Endothelial cell of umbilical vein (primary cell): Measurements from ENCODE around the gene CFAP46. TPM values are rescaled to one million over a fixed set of nuclear protein-coding genes. Genes with fewer than 3 reads are reported as not detected.

Experiments
- BruUV-seq: library from RNA; stranded (reverse); fragments of 400-500 nt; replicated peaks from 2 replicates; lab custom pipeline; 2021; lab: Mats Ljungman, UMichigan
- CTCF ChIA-PET: fragments of 300-600, 350-600 bp; sonication (Branson Sonifier 250); formaldehyde crosslinking; loops from one replicate; lab custom pipeline; 2021; ENCODE audit warnings: antibody characterized with exemption, inconsistent platforms; lab: Charles Lee
- POLR2A ChIA-PET: fragments of 300-600, 350-600 bp; sonication (Branson Sonifier 250); formaldehyde crosslinking; loops from one replicate; lab custom pipeline; 2021; ENCODE audit warnings: antibody characterized with exemption, inconsistent platforms; lab: Charles Lee
- DNase-seq: peaks from one replicate; pipeline ENCODE4 v3.0.0-alpha.2; 2011; ENCODE audit warnings: low read depth, low spot score
- FAIRE-seq: peaks from 2 replicates; lab custom pipeline; 2011; peaks lifted over from hg19 to GRCh38; lab: Jason Lieb, UNC
- H2AFZ ChIP-seq: 2 replicates; pipeline ENCODE4 v1.6.0; 2012; ENCODE audit warnings: low read depth, low read length, control low read depth, inconsistent platforms
- H3K27ac ChIP-seq: 2 replicates; pipeline ENCODE4 v1.5.1; 2011; ENCODE audit warnings: low read depth, mild to moderate bottlenecking, control low read depth, low read length, moderate library complexity; ENCODE audit not compliant: insufficient read depth
- H3K27me3 ChIP-seq, 2 experiments: 2 replicates each; pipeline versions ENCODE4 v1.6.0 to v1.6.1; 2011; ENCODE audit warnings: low read length in 2 of 2, mixed read lengths in 1 of 2; ENCODE audit not compliant: control insufficient read depth in 2 of 2, insufficient read depth in 2 of 2
- H3K36me3 ChIP-seq, 2 experiments: 2 replicates in 1 of 2; 3 replicates in 1 of 2; pipeline ENCODE4 v1.5.1; 2011; ENCODE audit warnings: low read length in 2 of 2, mild to moderate bottlenecking in 1 of 2, moderate library complexity in 1 of 2; ENCODE audit not compliant: control insufficient read depth in 2 of 2, insufficient read depth in 2 of 2; ENCODE audit errors: extremely low read depth in 1 of 2
- H3K4me1 ChIP-seq: 3 replicates; pipeline ENCODE4 v1.5.1; 2011; ENCODE audit warnings: mild to moderate bottlenecking, low read length; ENCODE audit not compliant: control insufficient read depth, insufficient read depth; ENCODE audit errors: extremely low read depth
- H3K4me2 ChIP-seq: 2 replicates; pipeline ENCODE4 v1.6.1; 2011; ENCODE audit warnings: low read length, control low read depth, mixed read lengths; ENCODE audit not compliant: insufficient read depth
- H3K4me3 ChIP-seq, 3 experiments: fragments of 200-600 bp in 1 of 3; sonication (generic), shearing (Covaris generic) in 1 of 3; replicated peaks in 1 of 3; 2 replicates each; pipeline ENCODE4 v1.5.1; 2011 to 2016; ENCODE audit warnings: control low read depth in 3 of 3, low read length in 3 of 3, mild to moderate bottlenecking in 2 of 3, inconsistent platforms in 1 of 3, low read depth in 1 of 3, moderate library complexity in 1 of 3; ENCODE audit not compliant: insufficient read depth in 1 of 3
- H3K79me2 ChIP-seq: 2 replicates; pipeline ENCODE4 v1.6.0; 2012; ENCODE audit warnings: low read length, inconsistent platforms; ENCODE audit not compliant: control insufficient read depth, insufficient read depth
- H3K9ac ChIP-seq: replicated peaks from 2 replicates; pipeline ENCODE3; 2011; ENCODE audit warnings: low read length, control low read depth; ENCODE audit not compliant: insufficient read depth; ENCODE audit errors: extremely low read depth
- H3K9me1 ChIP-seq: replicated peaks from 3 replicates; pipeline ENCODE4 v1.6.0; 2011; ENCODE audit warnings: mild to moderate bottlenecking, low read length; ENCODE audit not compliant: control insufficient read depth, insufficient read depth; ENCODE audit errors: extremely low read depth
- H3K9me3 ChIP-seq: replicated peaks from 2 replicates; pipeline ENCODE4 v1.5.1; 2012; ENCODE audit warnings: low read length, inconsistent platforms; ENCODE audit not compliant: control insufficient read depth, insufficient read depth
- H4K20me1 ChIP-seq: replicated peaks from 2 replicates; pipeline ENCODE3; 2011; ENCODE audit warnings: mild to moderate bottlenecking, low read length; ENCODE audit not compliant: control insufficient read depth, insufficient read depth; ENCODE audit errors: extremely low read depth
- EZH2 ChIP-seq: IDR thresholded peaks from 2 replicates; pipeline ENCODE4 v1.6.1; 2012; ENCODE audit warnings: borderline replicate concordance, low read depth, mild to moderate bottlenecking, moderate library complexity, low read length, inconsistent platforms; ENCODE audit not compliant: severe bottlenecking
- FOS ChIP-seq: IDR thresholded peaks from 2 replicates; pipeline ENCODE4 v1.6.1; 2011; ENCODE audit warnings: mild to moderate bottlenecking, low read length, moderate library complexity, borderline replicate concordance; ENCODE audit not compliant: insufficient read depth
- GATA2 ChIP-seq: IDR thresholded peaks from 2 replicates; pipeline ENCODE4 v1.7.0; 2011; ENCODE audit warnings: low read depth, mild to moderate bottlenecking, moderate library complexity, mixed read lengths, low read length; ENCODE audit not compliant: insufficient read length, insufficient read depth
- JUN ChIP-seq: IDR thresholded peaks from 2 replicates; pipeline ENCODE4 v1.6.1; 2011; ENCODE audit warnings: borderline replicate concordance, low read depth; ENCODE audit not compliant: insufficient read length, insufficient read depth
- MYC ChIP-seq: IDR thresholded peaks from one replicate; pipeline ENCODE4 v1.6.1; 2011; ENCODE audit warnings: mild to moderate bottlenecking, low read depth, low read length
- POLR2A ChIP-seq: IDR thresholded peaks from 2 replicates; pipeline ENCODE4 v1.6.1; 2012; ENCODE audit warnings: low read depth, mild to moderate bottlenecking, control low read depth, low read length
- POLR2AphosphoS5 ChIP-seq: IDR thresholded peaks from 2 replicates; pipeline ENCODE4 v1.6.1; 2012; ENCODE audit warnings: low read depth, mild to moderate bottlenecking, control low read depth, low read length, moderate library complexity; ENCODE audit not compliant: insufficient read depth
- dilution Hi-C: fragments of 300-500 bp; cut with MboI; formaldehyde crosslinking; loops from one replicate; pipeline ENCODE4 v1.15.0; 2019; ENCODE audit warnings: low sequenced_read_pairs; ENCODE audit not compliant: extremely low pct_ligation_motif_present
- intact Hi-C: fragments of 100-400 bp; cut with micrococcal nuclease; formaldehyde crosslinking; loops from one replicate; pipeline ENCODE4 v1.10.0; 2022
- polyA plus RNA-seq, 4 experiments: library from polyadenylated mRNA; depleted of rRNA in 3 of 4; stranded (reverse) in 3 of 4; unstranded in 1 of 4; fragments of >200 nt; gene quantifications; 2 replicates each; pipeline versions ENCODE4 v1.2.1 to v1.2.3, GENCODE V29; 2011 to 2012; ENCODE audit warnings: missing spikeins in 1 of 4
- total RNA-seq: library from RNA; stranded (reverse); gene quantifications from 2 replicates; pipeline ENCODE4 v1.2.3, GENCODE V29; 2021
- TF ChIP-seq, protein P1 (sequence below): IDR thresholded peaks from 2 replicates; pipeline ENCODE4 v1.6.1; 2011; ENCODE audit not compliant: insufficient read depth, insufficient read length
- TF ChIP-seq, protein P2 (sequence below), 2 donors: IDR thresholded peaks; 1 replicate in 1 of 2; 2 replicates in 1 of 2; pipeline ENCODE4 v1.5.1; 2011; ENCODE audit warnings: low read length in 2 of 2, mild to moderate bottlenecking in 2 of 2, moderate library complexity in 2 of 2, control low read depth in 1 of 2, inconsistent platforms in 1 of 2, low read depth in 1 of 2; ENCODE audit not compliant: insufficient read depth in 1 of 2; ENCODE audit errors: extremely low read depth in 1 of 2

CFAP46 gene
- total and polyA plus RNA-seq, 2 donors (not counting 3 experiments of a cell fraction or from before 2014, with no cell fraction given) = 0.75 to 0.98 TPM

DNA sequence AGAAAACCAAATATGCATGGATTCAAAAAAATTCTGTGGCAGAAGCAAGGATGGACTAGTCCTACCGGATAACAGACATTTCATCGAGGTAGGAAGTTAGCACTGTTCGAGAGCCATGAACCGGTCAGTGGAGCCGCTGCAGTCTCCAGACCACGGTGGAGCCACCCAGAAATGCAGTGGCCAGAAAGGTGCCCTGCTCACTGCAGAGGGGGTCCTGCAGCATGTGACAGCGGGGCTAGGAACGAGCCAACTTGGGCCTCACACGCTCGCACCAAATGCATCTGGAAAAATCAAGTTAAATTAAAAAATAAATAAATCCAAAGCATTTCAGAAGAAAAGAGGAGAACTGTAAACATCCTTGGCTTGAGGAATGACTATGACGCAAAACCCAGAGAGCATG lies 13.1 kb upstream of the CFAP46 start:
- H4K20me1 ChIP-seq = no peaks in the 10 kb centered on the region
- TF ChIP-seq POLR2AphosphoS5 (no peak), JUN (no peak), POLR2A (no peak), EZH2 (no peak), GATA2 (no peak), MYC (no peak), FOS (no peak)
- TF ChIP-seq, protein P1, sequence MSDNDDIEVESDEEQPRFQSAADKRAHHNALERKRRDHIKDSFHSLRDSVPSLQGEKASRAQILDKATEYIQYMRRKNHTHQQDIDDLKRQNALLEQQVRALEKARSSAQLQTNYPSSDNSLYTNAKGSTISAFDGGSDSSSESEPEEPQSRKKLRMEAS = no peak
- TF ChIP-seq, protein P2, sequence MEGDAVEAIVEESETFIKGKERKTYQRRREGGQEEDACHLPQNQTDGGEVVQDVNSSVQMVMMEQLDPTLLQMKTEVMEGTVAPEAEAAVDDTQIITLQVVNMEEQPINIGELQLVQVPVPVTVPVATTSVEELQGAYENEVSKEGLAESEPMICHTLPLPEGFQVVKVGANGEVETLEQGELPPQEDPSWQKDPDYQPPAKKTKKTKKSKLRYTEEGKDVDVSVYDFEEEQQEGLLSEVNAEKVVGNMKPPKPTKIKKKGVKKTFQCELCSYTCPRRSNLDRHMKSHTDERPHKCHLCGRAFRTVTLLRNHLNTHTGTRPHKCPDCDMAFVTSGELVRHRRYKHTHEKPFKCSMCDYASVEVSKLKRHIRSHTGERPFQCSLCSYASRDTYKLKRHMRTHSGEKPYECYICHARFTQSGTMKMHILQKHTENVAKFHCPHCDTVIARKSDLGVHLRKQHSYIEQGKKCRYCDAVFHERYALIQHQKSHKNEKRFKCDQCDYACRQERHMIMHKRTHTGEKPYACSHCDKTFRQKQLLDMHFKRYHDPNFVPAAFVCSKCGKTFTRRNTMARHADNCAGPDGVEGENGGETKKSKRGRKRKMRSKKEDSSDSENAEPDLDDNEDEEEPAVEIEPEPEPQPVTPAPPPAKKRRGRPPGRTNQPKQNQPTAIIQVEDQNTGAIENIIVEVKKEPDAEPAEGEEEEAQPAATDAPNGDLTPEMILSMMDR (IDR thresholded peaks at IDR 0.05; ENCODE audit: extremely low read depth in 1 of 2, insufficient read depth in 1 of 2, low read depth in 1 of 2, low read length in 2 of 2) = no peak
- H3K4me1 ChIP-seq = no peaks in the 10 kb centered on the region
- ChIA-PET CTCF (no interaction called here), POLR2A (no interaction called here)
- H3K36me3 ChIP-seq = no peaks in the 10 kb centered on the region
- no peak overlapping the region for H3K4me3 ChIP-seq
- BruUV-seq = no TSS peak
- intact Hi-C loops = no loop called here
- H3K4me2 ChIP-seq = no peak overlapping the region
- no peak overlapping the region for H3K27ac ChIP-seq
- H3K9me1 ChIP-seq = no peaks in the 10 kb centered on the region
- no peaks in the 10 kb centered on the region for H3K9me3 ChIP-seq
- H2AFZ ChIP-seq = no peak overlapping the region
- FAIRE-seq (no peak), DNase-seq (no peak)
- H3K79me2 ChIP-seq = no peaks in the 10 kb centered on the region
- dilution Hi-C loops = no loop called here
- no peaks in the 10 kb centered on the region for H3K27me3 ChIP-seq
- H3K9ac ChIP-seq = no peak overlapping the region
